NOMO-1 (cell line): ENCODE measurements around the gene SORCS3.

Experiments
- DNase-seq, 2 experiments: peaks; one replicate each; lab custom pipeline; 2025; ENCODE audit not compliant: unreplicated experiment in 2 of 2; lab: John Stamatoyannopoulos, UW

The SORCS3 gene

DNA sequence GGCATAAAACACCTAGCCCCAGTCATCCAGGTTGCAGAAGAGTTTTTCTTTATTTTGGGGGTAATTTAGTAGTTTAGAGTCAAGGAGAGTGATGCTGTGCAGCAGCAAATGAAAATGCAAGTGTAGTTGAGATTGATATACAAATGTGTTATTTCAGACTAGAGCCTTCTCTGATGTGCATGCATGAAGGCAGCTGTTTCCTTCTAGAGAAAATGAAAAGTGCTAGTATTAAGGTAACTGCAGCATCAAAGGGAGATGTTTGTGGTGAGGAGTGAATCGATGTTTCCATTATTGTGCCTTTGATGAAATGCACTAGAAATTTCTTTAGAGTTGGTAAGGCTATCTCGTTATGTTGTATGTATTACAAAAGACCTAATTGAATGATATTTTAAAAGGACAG, 339.3 kb downstream of the SORCS3 start:
- no peak for DNase-seq

DNA sequence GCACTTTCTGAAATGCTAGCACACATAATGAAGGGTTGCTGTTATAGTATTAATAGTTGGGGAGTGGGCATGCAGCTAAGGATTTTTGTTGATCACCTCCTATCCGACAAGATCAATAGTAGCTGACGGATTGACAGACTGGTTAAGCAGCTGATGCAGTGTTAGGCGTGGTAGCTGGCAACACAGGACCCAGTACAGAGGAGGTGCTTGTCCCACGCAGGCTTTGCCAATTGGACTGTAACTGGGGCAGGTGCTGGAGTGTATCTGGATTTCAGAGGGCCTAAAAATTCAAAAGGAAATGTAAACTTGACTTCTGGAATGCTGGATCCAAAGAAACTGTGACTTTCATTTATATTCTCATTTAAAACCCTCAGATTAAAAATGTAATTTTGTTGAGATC, 340.9 kb downstream of the SORCS3 start:
- no peak for DNase-seq

DNA sequence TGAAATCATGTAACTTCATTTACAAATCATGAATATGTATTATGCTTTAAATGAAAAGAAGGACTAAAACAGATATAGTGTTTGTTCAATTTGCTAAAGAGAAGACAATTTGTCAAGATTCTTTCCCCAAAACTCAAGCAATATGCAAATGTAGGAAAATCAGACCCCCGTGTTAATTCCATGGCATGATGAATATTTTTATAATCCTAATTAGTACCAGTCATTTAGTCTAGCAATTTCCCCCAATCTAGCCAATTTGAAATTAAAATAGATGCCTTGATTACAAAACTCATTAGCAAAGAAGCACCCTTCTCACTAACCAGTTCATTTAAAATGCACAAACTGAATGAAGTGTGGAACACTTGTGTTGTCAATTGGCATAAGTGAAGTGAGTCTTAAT, 347.6 kb downstream of the SORCS3 start:
- no peak for DNase-seq

DNA sequence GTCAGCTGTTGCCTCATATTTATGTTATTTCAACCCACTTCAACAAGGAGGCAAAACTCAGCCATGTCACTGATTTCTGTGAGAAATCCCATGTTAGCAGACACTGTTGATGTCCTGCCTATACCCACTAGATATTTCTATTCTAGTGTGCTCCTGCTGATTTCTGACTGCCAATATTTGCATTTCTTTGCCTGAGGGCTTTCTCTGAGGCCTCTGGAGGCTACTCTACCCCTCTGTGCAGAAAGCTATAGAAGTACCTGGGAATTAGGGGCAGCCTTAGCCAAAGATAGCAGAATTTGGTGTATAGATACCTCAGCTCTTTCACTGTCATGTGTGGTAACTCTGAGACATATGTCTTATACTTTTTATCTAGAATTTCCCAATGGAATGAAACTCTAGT, 348.8 kb downstream of the SORCS3 start:
- DNase-seq: no peak

DNA sequence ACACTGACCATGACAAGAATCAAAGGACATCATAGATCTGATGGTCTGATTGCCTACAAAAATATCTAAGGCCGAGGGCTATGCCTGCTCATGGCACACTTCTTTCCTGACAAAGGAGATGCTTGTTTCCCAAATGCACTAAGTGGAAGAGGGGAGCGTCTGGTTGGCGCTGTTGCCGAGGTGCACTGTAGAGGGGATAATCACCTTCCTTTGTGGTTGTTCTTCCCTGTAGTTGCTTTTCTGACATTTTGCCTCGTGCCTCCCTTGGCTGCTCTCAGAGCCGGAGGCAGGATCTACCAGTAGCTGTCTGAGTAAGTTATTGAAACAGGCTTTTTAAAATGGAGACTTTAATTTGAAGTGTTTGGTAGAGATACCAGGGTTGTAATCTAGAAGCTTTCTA, 352.0 kb downstream of the SORCS3 start:
- DNase-seq: no peak

DNA sequence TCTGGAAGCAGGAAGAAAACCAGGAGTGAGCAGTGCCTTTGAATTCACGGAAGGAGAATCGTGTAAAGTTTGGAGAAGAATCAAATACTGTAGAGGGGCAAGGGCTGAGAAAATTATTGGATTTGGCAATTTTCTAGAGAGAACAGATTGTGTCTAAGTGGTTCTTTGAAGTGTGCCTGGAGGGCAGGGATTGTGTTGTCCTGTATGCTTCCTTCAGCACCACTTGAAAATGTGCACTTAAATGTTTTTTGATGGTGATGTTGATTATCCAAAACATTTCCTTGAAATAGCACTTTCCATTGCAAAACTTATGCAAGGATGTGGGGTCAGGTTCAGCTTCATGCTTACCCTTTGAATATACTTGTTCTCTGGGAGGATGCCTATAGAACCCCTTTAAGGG, 360.2 kb downstream of the SORCS3 start:
- no peak for DNase-seq

DNA sequence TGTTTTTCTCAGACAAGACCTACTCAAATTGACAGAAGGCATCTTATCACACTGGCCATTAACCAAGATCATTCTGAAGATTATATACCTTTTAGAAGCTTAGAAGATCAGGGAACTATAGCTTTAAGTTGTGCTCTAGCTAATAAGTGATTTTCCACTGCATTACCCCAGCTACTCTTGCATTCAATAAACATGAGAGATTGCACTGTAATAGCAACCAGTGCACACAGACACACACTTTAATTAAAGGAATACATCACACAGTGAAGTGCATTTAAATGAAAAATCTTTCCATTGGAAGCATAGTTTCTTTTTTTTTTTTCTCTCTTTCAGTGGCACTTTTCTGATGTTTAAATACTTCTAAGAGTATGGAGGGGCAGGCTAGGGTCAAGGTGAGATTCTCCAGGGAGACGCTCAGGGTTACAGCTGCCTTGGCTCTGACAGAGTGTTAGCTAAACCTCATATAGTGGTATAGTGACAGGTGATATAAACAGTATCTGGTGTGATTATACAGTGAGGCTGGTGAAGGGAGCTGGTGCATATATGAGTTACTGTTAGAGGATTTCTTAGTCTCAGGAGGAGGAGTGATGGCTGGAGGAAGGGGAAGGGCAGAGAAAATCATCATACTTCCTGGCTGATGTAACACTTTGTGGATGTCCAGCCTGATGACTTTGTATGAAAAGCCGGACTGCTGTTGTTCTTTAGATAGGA, 369.5 kb downstream of the SORCS3 start:
- DNase-seq: no peak

DNA sequence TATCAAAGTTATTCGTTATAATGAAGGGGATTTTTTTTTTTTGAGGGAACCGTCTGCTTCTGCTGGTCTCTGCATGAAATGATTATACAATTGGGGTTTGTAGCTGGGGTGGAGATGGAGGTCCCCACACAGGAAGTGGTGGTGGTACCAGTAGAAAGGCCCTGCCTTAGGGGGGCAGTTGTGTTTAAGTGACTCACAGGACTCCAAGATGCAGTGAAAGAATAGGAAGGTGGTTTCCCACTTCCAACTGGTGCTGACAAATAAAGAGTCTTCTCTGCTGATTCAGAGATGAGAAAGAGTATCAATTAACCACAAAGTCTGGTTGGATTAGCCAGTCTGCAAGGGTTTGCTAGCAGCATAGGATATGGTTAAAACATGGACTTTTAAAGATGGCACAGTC, 376.0 kb downstream of the SORCS3 start:
- no peak for DNase-seq

DNA sequence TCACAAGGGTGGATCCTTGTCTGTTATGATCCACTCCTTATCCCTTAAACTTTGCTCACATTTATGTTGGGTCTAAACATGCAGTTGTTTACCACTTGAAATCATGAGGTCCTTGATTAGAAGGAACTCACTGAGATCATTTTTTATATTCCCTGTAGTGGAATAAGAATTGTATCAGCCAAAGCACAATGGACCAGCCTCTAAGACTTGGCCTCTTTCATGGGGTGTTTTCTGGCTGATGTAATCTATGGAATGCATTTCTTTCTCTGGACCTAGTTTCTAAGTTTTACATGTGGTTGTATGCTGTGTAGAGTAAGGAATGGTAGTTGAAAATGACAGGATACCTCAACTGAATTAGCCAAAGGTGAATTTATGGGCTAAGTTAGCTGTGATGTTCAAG, 376.6 kb downstream of the SORCS3 start:
- DNase-seq: no peak

DNA sequence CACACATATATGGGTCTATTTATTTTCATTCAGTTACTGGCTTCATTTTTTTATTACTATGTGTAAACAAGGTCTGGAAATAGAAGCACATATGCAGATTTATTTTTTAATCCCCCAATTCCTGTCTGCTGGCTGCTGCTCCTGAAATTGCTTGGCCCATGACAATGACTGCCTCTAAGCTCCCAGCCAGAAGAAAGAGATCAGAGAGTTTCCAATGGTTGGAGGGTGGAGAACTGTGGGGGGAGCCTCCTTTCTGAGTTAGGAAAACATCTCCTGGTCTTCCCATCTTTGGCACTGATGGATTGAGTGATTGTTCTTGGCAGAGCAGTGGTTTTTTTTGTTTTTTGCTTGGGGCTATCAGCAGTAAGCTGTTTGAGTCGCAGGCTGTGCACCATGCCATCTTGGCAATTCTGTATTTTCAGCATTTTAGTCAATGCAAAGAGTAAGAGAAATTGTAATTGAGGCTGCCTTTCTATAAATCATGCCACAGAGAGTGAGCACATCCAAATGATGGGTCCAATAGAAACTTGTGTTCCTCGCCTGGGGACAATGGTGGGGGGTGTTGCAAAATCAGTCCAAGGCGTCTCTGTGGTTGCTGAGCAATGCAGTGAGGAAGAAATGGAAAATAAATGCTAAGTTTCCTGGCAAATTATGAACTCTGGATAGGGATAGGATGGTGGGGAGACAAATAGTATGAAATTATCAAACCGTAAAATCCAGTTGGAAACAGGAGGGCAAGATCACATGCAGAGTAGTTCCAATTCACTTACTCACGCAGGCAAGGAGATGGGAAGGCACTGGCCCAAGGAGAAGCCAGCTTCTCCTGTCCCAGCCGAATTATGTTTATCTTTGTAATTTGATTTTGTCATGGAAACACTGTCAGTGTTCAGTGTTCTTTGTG, 382.4 kb downstream of the SORCS3 start:
- DNase-seq: no peak

DNA sequence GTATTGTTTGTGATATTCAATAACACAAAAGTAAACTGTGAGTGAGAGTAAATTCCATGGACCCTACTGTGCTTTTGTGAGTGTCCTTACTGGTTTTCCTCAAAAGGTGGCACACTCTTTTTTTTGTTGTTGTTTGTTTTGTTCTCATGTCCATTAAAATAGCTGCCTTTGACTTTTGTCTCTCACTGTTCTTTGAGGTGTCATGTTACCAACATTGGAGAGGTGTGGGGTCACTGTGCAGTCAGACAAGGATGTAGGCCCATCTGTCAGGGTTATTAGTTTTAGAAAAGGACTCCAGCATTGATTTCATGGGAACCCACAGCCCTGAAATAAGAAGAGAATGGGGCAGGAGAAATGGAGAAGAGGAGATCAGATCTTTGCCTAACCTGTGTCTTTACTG, 383.1 kb downstream of the SORCS3 start:
- no peak for DNase-seq

DNA sequence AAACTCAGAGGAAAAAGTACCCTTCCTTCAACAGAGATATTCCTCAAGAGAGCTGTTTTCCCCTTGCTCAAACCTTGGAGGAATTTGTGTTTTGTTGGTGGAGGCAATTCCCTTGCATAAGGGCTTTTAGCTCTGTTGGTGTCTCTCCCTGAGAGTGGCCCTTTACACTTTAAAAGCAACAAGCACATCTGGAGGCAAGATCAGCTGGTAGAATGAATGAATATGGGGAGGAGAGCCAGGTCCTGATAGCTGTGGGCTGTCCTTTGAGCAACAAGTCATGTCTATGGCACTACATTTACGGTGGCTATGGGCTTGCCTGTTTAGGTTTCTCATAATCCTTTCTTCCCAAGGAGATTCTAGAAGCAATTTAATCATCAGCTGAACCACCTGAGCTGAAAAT, 384.0 kb downstream of the SORCS3 start:
- no peak for DNase-seq

DNA sequence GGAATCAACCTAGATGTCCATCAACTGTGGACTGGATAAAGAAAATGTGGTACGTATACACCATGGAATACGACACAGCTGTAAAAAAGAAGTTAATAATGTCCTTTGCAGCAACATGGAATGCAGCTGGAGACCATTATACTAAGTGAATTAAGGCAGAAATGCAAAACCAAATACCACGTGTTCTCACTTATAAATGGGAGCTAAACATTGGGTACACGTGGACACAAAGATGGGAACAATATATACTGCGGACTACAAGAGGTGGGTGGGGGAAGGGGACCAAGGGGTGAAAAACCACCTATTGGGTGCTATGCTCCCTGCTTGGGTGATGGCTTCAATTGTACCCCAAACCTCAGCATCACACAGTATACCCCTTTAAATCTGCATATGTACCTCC, 385.5 kb downstream of the SORCS3 start:
- no peak for DNase-seq

DNA sequence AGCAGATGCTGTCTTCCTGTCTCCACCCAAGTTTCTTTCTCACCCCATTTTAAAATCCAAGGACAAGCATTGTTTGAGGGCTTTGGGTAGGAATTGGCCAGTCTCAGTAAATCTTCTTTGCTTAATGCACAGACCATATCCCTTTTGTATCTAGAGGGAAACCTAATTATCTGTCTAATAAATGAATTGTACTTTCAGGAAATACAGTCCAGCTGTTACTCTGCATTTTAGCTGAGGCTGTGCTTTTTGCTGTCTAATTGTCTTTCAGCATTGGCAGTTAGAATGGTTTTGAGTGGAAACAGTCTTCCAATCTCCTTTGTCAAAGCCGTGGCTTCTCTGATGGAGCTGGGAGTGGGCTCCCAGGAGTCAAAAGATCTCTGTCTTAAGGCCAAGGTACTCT, 388.2 kb downstream of the SORCS3 start:
- no peak for DNase-seq

DNA sequence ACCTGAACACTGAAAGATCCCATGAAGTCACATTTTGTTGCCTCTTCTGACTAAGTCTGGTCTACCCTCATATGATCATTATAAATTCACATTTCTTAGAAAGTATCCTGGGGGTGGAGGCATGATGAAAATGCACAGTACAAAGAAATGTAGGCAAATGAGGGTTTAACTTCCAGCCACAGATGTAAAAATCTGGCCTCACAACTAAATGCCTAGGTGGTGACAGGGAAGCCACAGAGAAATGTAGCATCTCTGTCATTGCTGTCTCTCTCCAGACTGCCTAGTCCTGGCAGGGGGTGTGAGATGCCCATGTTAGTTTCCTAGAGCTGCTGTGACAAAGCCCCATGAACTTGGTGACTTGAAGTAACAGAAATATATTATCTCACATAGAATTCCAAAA, 395.9 kb downstream of the SORCS3 start:
- no peak for DNase-seq

DNA sequence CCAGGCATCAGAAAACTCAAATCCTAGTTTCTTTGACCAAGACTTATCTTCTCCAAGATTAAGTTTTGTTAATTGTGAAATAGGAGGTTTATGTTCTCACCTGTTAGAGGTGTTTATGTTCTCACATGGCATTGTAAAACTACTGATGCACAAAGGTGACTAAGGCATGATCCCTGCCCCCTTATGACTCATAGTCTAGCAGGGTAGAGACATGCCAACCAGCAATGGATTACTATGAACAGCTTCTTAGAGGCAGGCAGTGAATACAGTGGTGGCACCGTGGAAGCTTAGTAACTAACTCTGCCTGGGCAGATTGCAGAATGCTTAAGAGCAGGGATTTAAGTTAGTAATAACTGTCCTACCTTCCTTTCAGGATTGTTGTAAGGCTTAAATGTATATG, 400.9 kb downstream of the SORCS3 start:
- no peak for DNase-seq

DNA sequence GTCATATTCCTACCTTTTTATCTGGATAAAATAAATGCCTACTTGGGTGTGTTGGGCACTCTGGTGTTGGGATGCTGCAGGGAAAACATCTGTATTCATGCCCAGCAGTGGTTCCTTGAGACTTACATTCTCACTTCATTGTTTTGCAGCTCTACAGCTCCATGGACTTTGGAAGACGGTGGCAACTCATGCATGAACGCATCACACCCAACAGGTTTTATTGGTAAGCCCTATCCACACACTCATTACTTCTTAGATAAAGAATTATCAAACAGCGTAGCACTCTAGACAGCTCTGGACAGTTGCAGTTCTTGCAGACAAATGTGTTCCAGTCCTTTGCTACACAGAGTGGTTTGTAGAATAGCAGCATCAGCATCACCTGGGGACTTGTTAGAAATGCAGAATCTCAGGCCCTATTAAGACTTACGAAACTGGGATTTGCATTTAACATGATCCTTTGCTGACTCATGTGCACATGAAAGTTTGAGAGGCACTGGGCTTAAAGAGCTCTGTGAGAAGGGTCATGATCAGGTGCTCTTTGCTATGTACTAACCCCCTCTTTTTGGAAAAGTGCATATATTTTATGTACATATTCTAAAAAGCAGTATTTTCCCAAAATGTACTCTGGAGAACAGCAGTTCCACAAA, 401.9 kb downstream of the SORCS3 start:
- DNase-seq: no peak

DNA sequence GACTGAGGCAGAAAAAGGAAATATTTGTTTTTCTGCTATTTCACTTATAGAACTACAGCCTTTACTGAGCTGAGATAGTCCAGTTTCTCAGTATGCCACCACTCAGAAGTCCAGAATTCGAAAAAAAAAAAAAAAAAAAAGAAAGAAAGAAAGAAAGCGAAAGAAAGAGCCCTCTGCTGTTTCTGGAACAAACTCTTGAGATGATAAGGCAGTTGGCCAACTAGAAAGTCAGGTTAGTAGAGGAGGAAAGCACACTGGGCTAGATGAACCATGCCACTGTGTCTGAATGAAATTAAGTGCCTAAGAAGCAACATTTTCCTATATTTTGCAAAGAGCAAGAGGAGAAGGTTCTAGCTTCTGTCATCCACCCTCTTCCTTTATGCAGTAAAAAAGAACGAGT, 403.8 kb downstream of the SORCS3 start:
- no peak for DNase-seq

DNA sequence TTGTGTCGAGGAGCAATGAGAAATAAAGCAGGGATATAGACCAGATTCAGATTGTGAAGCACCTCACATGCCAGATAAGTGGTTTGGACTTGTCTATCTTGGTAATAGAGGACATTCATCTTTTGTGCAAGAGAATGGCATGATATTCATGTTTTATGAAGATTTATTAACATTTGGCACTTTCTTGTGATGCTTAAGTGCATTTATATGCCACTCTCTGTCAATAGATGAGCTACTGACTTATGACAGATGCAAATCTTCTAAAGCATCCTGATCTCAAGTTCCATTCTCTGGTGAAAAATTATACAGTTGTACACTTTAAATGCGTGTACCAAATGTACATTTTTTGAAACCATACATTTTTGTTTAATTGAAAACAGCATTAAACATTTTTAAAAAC, 415.3 kb downstream of the SORCS3 start:
- no peak for DNase-seq

DNA sequence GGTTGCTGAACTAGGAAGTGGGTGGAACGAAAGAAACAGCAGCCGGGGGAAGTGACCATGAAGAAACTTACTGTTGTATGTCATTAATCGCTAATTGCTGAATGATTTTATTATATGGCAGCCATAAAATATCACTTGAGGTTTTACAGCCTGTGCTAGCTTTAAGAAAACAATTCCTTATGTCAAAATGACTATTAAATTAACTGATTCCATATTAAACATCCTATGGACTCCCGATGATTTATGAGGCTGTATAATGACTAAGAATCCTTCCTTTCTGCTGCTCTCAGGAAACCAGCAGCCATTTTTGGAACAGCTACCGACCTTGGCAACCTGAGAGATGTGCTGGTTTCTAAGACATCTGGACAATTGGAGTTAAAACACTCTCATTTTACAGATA, 421.9 kb downstream of the SORCS3 start:
- no peak for DNase-seq

DNA sequence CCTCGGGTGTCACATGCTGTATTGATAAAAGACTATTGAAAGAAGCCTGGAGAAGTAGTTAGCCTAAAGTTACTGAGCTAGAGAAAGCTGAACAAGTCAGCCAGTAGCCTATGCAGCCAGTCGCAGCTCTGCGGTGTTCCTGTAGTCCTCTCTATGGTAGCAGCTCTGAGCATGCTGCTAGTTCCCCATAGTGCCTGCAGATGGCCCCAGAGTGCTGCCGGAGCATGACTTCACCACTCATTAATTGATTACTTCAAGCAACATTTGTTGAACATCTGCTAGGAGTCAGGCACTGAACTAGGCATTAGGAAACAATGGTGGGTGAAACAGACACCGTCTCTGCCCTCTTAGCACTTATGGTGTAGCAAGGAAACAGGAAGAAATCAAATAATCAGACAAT, 422.7 kb downstream of the SORCS3 start:
- peak in 1 of 2 experiments; percentile 29 for DNase-seq

DNA sequence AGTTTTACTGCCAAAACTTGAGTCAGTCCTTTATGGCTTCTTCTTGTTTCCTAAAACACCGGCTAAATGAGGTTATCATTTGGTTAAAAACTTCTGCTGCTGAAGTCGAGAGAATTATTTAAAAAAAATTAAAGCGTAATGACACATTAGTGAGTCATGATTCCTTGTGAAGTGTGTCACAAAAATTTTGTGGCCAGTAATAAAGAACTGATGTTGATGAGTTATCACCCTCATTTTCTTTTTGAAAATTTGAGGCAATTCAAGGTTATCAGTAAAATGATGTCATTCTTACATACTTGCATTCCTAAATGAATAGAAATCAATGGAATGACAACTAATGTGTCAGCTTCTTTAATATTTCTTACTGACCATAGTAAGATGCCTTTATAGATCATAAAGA, 427.4 kb downstream of the SORCS3 start:
- DNase-seq: no peak
